Glomerular endothelial cell (primary cell): ENCODE measurements around the gene KPNA6. TPM values are rescaled to one million over a fixed set of nuclear protein-coding genes. Genes with fewer than 3 reads are reported as not detected.

Experiments used
- DNase-seq: peaks from one replicate; pipeline ENCODE4 v3.0.0-alpha.2; 2011; ENCODE audit warnings: low read depth, low spot score; ENCODE audit errors: extremely low read depth
- total RNA-seq: library from RNA; depleted of rRNA; stranded (reverse); fragments of >200 nt; gene quantifications from 2 replicates; pipeline ENCODE4 v1.2.3, GENCODE V29; 2015

KPNA6 gene
- total RNA-seq, 1 donor from 2014 or later, result 50.3 TPM

DNA sequence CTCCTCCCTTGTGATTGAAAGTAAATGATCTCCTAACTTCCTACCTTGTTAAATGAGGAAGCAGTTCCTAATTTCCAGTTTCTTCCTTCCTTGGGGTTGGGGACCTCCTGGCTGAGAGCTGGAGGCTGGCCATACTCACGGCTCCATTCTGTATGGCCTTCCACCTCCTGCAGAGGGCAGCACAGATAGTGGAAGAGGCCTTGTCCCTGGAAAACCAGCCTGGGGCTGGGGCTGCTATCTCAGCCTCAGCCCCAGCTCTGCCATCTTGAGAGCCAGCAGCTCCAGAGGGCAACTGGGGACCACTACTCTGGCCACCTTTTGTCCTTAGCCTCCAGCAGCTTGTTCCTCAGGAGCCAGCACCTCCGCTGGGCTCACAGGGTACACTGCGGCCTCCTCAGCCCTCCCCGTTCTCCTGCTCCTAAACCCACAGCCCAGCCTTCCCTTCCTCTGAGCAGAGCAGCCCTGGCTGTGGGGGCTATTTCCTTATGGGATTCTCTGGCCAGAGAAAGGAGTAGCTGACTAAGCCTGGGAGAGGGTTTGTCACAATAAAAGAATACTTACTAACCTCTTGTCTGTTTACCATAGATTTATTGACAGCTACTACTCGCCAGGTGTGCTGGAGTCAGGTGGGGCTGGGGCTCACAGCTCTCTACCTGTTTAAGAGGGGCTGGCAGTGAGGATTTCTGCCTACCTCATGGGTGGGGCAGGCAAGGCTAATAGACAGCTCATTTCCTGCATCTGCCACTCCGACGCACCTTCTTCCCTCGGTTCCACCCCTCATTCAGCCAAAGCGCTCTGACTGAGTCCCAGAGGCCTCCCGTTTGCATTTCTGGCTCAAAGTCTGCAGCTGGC is 108.0 kb downstream of the KPNA6 start:
- DNase-seq, result no peak

DNA sequence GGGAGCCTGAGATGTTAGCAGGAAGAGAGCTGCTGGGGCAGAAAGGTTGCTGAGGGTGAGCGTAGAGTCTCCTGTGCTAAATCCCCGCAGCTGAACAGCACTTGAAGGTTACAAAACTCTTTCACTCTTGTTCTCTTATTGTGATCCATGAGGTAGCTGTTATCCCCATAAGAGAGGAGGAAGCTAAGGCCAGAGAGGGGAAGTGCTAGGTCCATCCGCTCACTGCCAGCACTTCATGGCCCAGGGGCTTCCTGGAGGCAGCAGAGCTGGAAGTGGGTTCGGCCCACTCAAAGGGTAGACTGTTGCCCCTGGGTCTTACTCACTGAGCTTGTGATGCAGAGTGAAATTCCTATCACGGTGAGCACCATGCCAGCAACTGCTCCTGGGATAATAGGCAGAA is 108.7 kb downstream of the KPNA6 start:
- DNase-seq, result no peak

DNA sequence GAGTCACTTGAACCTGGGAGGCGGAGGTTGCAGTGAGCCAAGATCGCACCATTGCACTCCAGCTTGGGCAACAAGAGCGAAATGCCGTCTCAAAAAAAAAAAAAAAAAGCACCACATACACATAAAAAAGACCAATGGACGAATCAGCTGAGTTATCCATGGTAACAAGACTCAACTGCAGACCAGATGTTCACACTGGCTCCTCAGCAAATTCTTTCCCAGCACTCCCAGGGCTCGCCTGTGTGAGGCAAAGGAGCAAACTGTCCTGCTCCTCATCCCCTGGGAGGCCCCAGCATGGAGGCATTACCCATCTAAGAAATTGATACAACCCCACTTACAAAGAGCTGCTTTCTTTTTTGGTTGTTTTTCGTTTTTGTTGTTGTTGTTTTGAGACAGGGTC is 111.2 kb downstream of the KPNA6 start:
- no peak for DNase-seq

DNA sequence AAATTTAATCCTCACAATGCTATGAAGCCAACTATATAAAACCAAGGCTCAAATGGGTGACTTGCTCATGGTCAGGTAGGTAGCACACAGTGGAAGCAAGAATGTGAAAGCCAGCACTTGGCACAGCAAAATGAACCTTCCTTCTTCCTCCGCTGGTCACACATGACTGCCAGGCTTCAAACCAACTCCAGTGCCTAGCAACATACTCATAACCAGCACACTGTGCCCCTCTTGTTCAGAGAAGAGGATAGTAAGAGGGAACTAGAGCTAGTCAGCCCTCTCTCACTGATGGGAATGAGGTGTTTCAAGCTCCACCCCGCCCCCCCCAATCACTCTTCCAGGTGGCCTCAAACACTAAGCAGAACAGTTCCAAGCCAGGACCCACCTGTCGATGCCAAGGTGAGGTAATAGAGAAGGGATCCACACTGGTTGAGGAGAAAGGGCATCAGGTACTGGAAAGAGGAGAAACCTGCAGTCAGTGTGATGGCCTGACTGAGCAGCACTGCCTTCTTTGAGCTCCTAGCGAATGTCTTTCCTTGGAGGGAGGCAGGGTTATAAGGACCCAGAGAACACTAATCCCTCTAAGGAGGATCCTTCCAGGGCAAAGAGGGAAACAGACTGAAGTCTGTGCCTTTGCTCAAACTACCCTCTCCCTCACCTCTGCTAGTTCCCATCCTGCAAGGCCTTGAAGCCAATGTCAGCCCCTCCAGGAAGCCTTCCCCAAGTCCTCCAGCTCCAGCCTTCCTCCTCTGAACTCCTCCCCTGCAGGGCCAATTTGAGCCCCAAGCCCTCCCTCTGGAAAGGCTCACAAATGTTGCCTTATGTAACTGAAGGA is 113.1 kb downstream of the KPNA6 start:
- no peak for DNase-seq

DNA sequence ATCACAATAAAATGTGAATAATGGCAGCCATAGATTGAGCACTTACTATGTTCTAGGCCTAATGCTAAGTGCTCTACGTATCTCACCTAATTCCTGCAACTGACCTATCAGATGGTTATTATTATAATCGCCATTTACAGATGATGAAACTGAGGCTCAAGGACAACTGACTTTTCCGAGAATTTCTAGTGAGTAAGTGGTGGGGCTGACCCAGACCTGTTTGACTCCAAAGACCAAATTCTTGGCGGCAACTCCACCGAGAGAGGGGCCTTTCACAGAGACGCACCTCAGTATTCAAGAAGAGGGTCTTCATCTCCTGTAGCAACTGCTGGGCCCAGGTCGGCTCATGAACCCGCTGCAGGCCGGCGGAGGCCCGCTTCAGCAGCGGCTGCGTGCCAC is 113.7 kb downstream of the KPNA6 start:
- no peak for DNase-seq

DNA sequence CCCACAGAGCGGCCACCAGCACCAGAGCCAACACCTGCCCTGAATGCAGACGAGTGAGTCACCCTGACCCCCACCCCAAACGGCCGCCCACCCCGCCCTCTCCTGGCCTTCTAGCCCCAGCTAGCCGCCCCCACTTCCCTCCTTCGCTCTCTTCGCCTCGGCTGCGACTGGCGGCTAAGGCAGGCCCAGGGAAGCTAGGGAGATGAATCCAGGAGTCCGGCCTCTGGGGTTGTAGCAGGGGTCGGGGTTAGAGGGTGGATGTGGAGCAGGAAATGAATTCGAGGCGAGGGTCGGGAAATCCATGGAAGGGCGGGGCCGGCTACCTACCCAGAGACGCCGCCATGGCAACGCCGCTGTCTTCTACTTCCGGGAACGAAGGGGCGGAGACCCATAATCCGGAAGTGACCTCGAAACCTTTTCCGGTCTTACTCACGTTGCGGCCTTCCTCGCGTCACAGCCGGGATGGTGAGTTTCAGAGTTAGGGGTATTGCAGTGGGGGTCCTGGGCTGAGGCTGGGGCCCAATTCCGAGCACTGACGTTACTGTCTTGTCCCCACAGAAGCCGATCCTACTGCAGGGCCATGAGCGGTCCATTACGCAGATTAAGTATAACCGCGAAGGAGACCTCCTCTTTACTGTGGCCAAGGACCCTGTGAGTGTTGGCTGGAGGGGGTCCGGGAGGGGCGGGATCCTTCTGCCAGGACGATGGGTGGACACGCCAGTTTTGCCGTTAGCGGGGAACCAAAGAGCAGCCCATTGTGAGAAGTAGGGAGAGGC is 114.3 kb downstream of the KPNA6 start, which contains the start of the genes EIF3I and TMEM234:
EIF3I (plus strand) TSS at position 428 of the 776 bp plus-strand sequence; CDS start at position 463, 35 bp downstream.
TMEM234 (minus strand) TSS at position 374 of the 776 bp plus-strand sequence; CDS start at position 343, 31 bp downstream.
- no peak for DNase-seq

DNA sequence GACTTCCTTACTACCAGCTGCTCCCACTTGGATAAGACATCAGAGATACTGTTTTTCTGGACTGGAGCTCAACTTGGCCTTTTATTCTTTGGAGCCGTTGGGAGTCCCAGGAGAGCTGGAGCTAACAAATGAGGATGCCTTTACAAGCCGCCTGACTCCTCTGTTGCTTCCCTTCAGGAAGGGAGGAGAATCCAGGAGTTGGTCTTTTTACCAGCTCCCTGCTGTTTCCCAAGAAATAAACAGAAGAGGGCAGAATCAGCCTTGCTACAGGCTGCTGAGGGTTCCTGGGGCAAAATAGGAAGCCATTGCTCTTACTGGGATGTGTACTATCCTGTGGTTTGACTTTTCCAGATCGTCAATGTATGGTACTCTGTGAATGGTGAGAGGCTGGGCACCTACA is 115.8 kb downstream of the KPNA6 start:
- no peak for DNase-seq

DNA sequence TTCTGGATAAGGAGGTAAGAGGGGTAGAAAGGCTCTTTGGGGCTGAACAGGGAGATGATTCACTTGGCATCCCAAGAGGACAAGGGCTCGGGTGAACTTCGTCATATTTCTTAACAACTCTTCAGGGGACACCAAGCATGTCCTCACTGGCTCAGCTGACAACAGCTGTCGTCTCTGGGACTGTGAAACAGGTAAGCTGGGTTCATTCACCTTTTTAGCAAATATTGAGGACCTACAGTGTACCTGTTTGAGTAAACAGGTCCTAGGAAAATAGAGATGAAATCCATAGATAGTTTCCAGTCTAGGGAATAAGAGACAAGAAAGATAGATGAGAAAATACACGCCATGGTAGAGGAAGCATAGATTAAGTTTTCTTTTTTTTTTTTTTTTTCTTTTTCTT is 116.4 kb downstream of the KPNA6 start:
- no peak for DNase-seq

Other genes starting within 250 kb of the KPNA6 start
- gene PTP4A2, start 169.7 kb upstream of the KPNA6 start, total RNA-seq, result 129 and 141 TPM in 2 replicates
- gene KHDRBS1, start 94.2 kb upstream of the KPNA6 start, total RNA-seq, result 86.4 and 128 TPM in 2 replicates
- 9.5 and 10.3 TPM in 2 replicates for gene TMEM39B, start 35.1 kb upstream of the KPNA6 start, total RNA-seq
- 72.3 and 74.8 TPM in 2 replicates for gene TXLNA, start 71.6 kb downstream of the KPNA6 start, total RNA-seq
- gene CCDC28B, start 92.5 kb downstream of the KPNA6 start, total RNA-seq, result 17.5 and 21.4 TPM in 2 replicates
- 0.97 and 3.4 TPM in 2 replicates for gene IQCC, start 97.6 kb downstream of the KPNA6 start, total RNA-seq
- not detected in 2 replicates for gene DCDC2B, start 101.0 kb downstream of the KPNA6 start, total RNA-seq
- 15.9 and 16.6 TPM in 2 replicates for gene TMEM234, start 114.3 kb downstream of the KPNA6 start, total RNA-seq
- gene EIF3I, start 114.4 kb downstream of the KPNA6 start, total RNA-seq, result 234 and 362 TPM in 2 replicates
- gene FAM167B, start 139.2 kb downstream of the KPNA6 start, total RNA-seq, result 101 and 121 TPM in 2 replicates
- 0.35 and 1.1 TPM in 2 replicates for gene LCK, start 143.2 kb downstream of the KPNA6 start, total RNA-seq
- 150 and 166 TPM in 2 replicates for gene HDAC1, start 184.0 kb downstream of the KPNA6 start, total RNA-seq
- gene MARCKSL1, start 228.2 kb downstream of the KPNA6 start, total RNA-seq, result 355 and 455 TPM in 2 replicates